Tibial nerve (tissue), 4 donors: ENCODE data around the gene MYO1B. TPM values are rescaled to one million over a fixed set of nuclear protein-coding genes. Genes with fewer than 3 reads are reported as not detected.

Experiments
- DNase-seq, 2 donors: peaks; one replicate each; pipeline ENCODE4 v3.0.0-alpha.2; 2019; ENCODE audit warnings: low spot score in 2 of 2
- H3K27ac ChIP-seq, 4 donors: fragments of 200-600 bp; sonication (generic) in 3 of 4; one replicate each; pipeline ENCODE4 v1.5.1; 2017 to 2019; ENCODE audit warnings: mild to moderate bottlenecking in 1 of 4
- H3K27me3 ChIP-seq, 2 donors: fragments of 200-600 bp; sonication (generic) in 1 of 2; one replicate each; pipeline versions ENCODE4 v1.5.1 to v1.6.0; 2017 to 2019
- H3K36me3 ChIP-seq, 3 donors: fragments of 200-600 bp; sonication (generic); one replicate each; pipeline ENCODE4 v1.5.1; 2018 to 2019
- H3K4me1 ChIP-seq, 4 donors: fragments of 200-600 bp; sonication (generic) in 3 of 4; one replicate each; pipeline ENCODE4 v1.5.1; 2017 to 2019
- H3K4me3 ChIP-seq, 4 donors: fragments of 200-600 bp; sonication (generic) in 3 of 4; one replicate each; pipeline ENCODE4 v1.5.1; 2017 to 2019; ENCODE audit warnings: mild to moderate bottlenecking in 1 of 4, moderate library complexity in 1 of 4
- H3K9me3 ChIP-seq, 4 donors: fragments of 200-600 bp; sonication (generic) in 3 of 4; one replicate each; pipeline ENCODE4 v1.5.1; 2017 to 2019
- EP300 ChIP-seq, 2 donors: sonication (generic); formaldehyde crosslinking; IDR thresholded peaks; one replicate each; pipeline ENCODE4 v1.6.1; 2017; ENCODE audit warnings: antibody characterized with exemption in 2 of 2, mild to moderate bottlenecking in 1 of 2
- POLR2A ChIP-seq, 2 donors: fragments of 450-650 bp; IDR thresholded peaks; one replicate each; pipeline ENCODE4 v1.6.1; 2017; ENCODE audit warnings: antibody characterized with exemption in 2 of 2, mild to moderate bottlenecking in 2 of 2, moderate library complexity in 2 of 2
- WGBS, 2 donors: methylation state at CpG; one replicate each; pipeline ENCODE4 v1.1.5; 2018; 5-methylcytosine and 5-hydroxymethylcytosine counted together
- total RNA-seq, 4 donors: library from RNA; depleted of rRNA; stranded (reverse); fragments of >200 nt; gene quantifications; one replicate each; pipeline ENCODE4 v1.1.0, GENCODE V29; 2016
- TF ChIP-seq, protein P1 (sequence below), 5 experiments: fragments of 200-600 bp in 3 of 5; fragments of 450-650 bp in 2 of 5; sonication (generic) in 3 of 5; IDR thresholded peaks; one replicate each; pipeline ENCODE4 v1.5.1; 2016 to 2019; ENCODE audit warnings: antibody characterized with exemption in 5 of 5, mild to moderate bottlenecking in 3 of 5, moderate library complexity in 2 of 5

The MYO1B gene
- total RNA-seq, 4 donors from 2014 or later, result 27.9 to 44.4 (median 36.8) TPM

DNA sequence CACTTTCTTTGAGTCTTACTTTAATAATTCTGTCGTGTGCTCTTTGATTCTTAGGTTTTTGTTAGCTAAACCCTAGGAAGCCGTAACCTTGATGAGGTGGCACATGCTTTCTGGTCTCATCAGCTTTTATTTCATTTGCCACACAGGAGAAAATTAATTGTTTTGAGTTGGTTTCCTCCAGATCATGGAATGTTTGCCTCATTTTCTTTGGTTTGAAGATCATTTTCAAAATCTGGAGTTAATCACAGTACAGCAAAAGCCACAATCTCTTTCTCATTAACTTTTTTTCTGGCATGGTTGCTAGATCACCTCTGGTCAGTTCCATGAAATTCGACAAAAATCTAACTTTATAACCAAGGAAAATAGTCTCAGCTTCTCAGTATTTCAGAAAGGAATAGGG, 182.9 kb downstream of the MYO1B start:
- 57 to 66% methylated on average over 3 of the region's 3 CpGs for WGBS, 2 donors
- no peaks in the 10 kb centered on the region for H3K4me1 ChIP-seq
- no peak for DNase-seq

GRCh38 chr2:191430476-191430875, 185.3 kb downstream of the MYO1B start:
- no peak overlapping the region for H3K4me3 ChIP-seq
- H3K4me1 ChIP-seq, result no peaks in the 10 kb centered on the region
- DNase-seq, result no peak
- no peaks in the 10 kb centered on the region for H3K27me3 ChIP-seq
- WGBS, 2 donors, result 89% methylated on average over 1 of the region's 1 CpG
- TF ChIP-seq POLR2A (IDR thresholded peaks at IDR 0.05), result no peak
- H3K36me3 ChIP-seq, result no peaks in the 10 kb centered on the region
- no peak overlapping the region for H3K27ac ChIP-seq
- peaks cover 0 to 2% (median 0%) of the 10 kb centered on the region in 4 donors for H3K9me3 ChIP-seq

More for the DNA sequence above, 182.9 kb downstream of the MYO1B start:
- H3K36me3 ChIP-seq, result no peaks in the 10 kb centered on the region
- H3K27ac ChIP-seq, result no peak overlapping the region
- no peaks in the 10 kb centered on the region for H3K27me3 ChIP-seq
- TF ChIP-seq, protein P1, sequence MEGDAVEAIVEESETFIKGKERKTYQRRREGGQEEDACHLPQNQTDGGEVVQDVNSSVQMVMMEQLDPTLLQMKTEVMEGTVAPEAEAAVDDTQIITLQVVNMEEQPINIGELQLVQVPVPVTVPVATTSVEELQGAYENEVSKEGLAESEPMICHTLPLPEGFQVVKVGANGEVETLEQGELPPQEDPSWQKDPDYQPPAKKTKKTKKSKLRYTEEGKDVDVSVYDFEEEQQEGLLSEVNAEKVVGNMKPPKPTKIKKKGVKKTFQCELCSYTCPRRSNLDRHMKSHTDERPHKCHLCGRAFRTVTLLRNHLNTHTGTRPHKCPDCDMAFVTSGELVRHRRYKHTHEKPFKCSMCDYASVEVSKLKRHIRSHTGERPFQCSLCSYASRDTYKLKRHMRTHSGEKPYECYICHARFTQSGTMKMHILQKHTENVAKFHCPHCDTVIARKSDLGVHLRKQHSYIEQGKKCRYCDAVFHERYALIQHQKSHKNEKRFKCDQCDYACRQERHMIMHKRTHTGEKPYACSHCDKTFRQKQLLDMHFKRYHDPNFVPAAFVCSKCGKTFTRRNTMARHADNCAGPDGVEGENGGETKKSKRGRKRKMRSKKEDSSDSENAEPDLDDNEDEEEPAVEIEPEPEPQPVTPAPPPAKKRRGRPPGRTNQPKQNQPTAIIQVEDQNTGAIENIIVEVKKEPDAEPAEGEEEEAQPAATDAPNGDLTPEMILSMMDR (IDR thresholded peaks at IDR 0.05), result no peak
- no peak for TF ChIP-seq POLR2A (IDR thresholded peaks at IDR 0.05)
- TF ChIP-seq EP300 (IDR thresholded peaks at IDR 0.05), result no peak
- H3K4me3 ChIP-seq, result no peak overlapping the region
- peaks cover 0 to 2% (median 0%) of the 10 kb centered on the region in 4 donors for H3K9me3 ChIP-seq

DNA sequence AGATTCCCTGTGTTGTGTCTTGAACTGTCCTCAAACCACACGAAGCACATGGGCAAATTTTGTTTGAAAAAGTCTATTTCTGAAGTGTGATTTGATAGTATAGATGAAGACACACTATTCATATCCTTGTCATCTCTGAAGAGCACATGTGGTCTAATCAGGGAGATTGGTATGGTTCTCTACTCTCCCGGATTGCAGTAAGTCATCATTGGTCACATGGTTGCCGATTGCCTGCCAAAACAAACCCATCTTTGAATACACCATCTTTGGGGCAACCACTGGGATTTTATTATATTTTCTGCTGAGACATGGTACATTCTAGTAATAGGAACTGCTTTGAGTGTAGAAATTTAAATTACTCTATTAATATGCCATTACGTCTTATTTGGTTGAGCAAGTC, 186.9 kb downstream of the MYO1B start:
- Histone ChIP-seq H3K4me3 (no peak overlapping the region), H3K9me3 (peaks cover 0 to 2% (median 0%) of the 10 kb centered on the region in 4 donors), H3K4me1 (no peaks in the 10 kb centered on the region), H3K27me3 (no peaks in the 10 kb centered on the region), H3K27ac (no peak overlapping the region), H3K36me3 (no peaks in the 10 kb centered on the region)
- DNase-seq, result no peak
- TF ChIP-seq, protein P1 (IDR thresholded peaks at IDR 0.05), result no peak
- TF ChIP-seq EP300 (IDR thresholded peaks at IDR 0.05), result no peak
- TF ChIP-seq POLR2A (IDR thresholded peaks at IDR 0.05), result no peak
- 82 to 86% methylated on average over 4 of the region's 4 CpGs for WGBS, 2 donors

DNA sequence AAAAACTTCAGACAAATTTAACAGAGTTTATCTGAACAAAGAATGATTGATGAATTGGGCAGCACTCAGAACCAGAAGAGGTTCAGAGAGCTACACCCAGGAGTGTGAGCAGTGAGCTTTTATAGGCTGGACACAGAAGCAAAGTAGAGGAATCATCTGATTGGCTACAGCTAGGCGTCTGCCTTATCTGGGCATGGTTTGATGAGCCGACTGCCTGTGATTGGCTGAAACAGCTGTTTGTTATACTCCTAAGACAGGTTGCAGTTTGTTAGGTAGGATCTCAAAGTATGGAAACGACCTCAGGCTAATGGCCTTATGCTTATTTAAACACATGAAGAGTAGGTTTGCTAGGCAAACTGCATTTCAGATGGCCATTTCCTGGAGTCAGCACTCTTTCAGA, 188.9 kb downstream of the MYO1B start:
- Histone ChIP-seq H3K4me3 (no peak overlapping the region), H3K36me3 (no peaks in the 10 kb centered on the region), H3K9me3 (peaks cover 0 to 2% (median 0%) of the 10 kb centered on the region in 4 donors), H3K27ac (no peak overlapping the region), H3K27me3 (no peaks in the 10 kb centered on the region), H3K4me1 (no peaks in the 10 kb centered on the region)
- no peak for TF ChIP-seq POLR2A (IDR thresholded peaks at IDR 0.05)
- no peak for TF ChIP-seq EP300 (IDR thresholded peaks at IDR 0.05)
- TF ChIP-seq, protein P1 (IDR thresholded peaks at IDR 0.05), result no peak
- no peak for DNase-seq
- WGBS, 2 donors, result 91 to 92% methylated on average over 3 of the region's 3 CpGs

DNA sequence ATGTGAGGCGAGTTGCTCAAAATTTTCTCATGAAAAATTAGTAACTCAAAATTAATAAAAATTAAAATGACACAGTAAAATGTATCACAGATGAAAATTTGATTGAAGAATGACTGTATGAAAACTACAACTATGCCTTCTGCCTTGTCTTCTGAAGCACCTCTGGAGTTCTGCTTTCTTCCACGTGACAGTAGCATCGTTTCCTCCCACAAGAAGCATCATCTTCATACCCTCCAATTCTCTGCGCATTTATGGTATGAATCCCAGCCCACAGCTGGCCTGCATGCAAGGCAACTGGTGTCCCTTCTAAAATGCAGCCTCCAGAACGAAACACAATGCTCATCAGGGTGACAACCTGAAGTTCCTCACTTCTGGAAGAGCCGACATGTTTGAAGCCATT, 189.9 kb downstream of the MYO1B start:
- no peak overlapping the region for H3K4me3 ChIP-seq
- H3K36me3 ChIP-seq, result no peaks in the 10 kb centered on the region
- H3K9me3 ChIP-seq, result no peaks in the 10 kb centered on the region
- H3K27me3 ChIP-seq, result no peaks in the 10 kb centered on the region
- no peak overlapping the region for H3K27ac ChIP-seq
- H3K4me1 ChIP-seq, result no peaks in the 10 kb centered on the region
- no peak for DNase-seq
- 72 to 82% methylated on average over 6 of the region's 6 CpGs for WGBS, 2 donors
- TF ChIP-seq, protein P1 (IDR thresholded peaks at IDR 0.05), result no peak
- TF ChIP-seq EP300 (IDR thresholded peaks at IDR 0.05), result no peak
- TF ChIP-seq POLR2A (IDR thresholded peaks at IDR 0.05), result no peak
